Natural killer cell (primary cell): Measurements from ENCODE around the gene C2orf74. TPM values are rescaled to one million over a fixed set of nuclear protein-coding genes. Genes with fewer than 3 reads are reported as not detected.
A peak's percentile ranks its signal among the peaks of the same experiment; 100 is the strongest.

ENCODE experiments used
- ATAC-seq, 3 donors: fragments of 150-1000 bp in 2 of 3; fragments of 200-7000 bp in 1 of 3; cut with Tn5 transposase; 1 replicate in 1 of 3; 2 replicates in 2 of 3; pipeline ENCODE4 v1.10.0; 2021; ENCODE audit warnings: mild to moderate bottlenecking in 2 of 3, moderate library complexity in 2 of 3
- DNase-seq, 2 donors: peaks; one replicate each; pipeline versions ENCODE4 v3.0.0 to v3.0.0-alpha.2; 2013 to 2021; ENCODE audit warnings: mixed read lengths in 1 of 2
- H3K27ac ChIP-seq: one replicate; pipeline ENCODE4 v1.5.1; 2013; ENCODE audit warnings: mild to moderate bottlenecking, low read length
- H3K27me3 ChIP-seq: one replicate; pipeline ENCODE4 v1.6.1; 2013; ENCODE audit warnings: low read length; ENCODE audit not compliant: control insufficient read depth, insufficient read depth
- H3K36me3 ChIP-seq: one replicate; pipeline ENCODE4 v1.6.1; 2013; ENCODE audit warnings: low read length; ENCODE audit not compliant: control insufficient read depth, insufficient read depth
- H3K4me1 ChIP-seq: one replicate; pipeline ENCODE4 v1.6.1; 2013; ENCODE audit warnings: low read length; ENCODE audit not compliant: control insufficient read depth, insufficient read depth
- H3K4me3 ChIP-seq: one replicate; pipeline ENCODE4 v1.5.1; 2013; ENCODE audit warnings: low read length
- H3K9me3 ChIP-seq: one replicate; pipeline ENCODE4 v1.6.1; 2013; ENCODE audit warnings: low read length; ENCODE audit not compliant: control insufficient read depth, insufficient read depth
- H3K27ac Mint-ChIP-seq, 2 donors: one replicate each; pipeline ENCODE4 v1.8.0; 2022; ENCODE audit warnings: mild to moderate bottlenecking in 2 of 2, mixed read lengths in 2 of 2, moderate library complexity in 1 of 2
- H3K27me3 Mint-ChIP-seq, 2 donors: one replicate each; pipeline ENCODE4 v1.8.0; 2022; ENCODE audit warnings: low read depth in 2 of 2, mixed read lengths in 2 of 2
- H3K36me3 Mint-ChIP-seq: one replicate; pipeline ENCODE4 v1.8.0; 2022; ENCODE audit warnings: mixed read lengths
- H3K4me1 Mint-ChIP-seq, 2 donors: one replicate each; pipeline ENCODE4 v1.8.0; 2022; ENCODE audit warnings: mixed read lengths in 2 of 2
- H3K4me3 Mint-ChIP-seq: one replicate; pipeline ENCODE4 v1.8.0; 2022; ENCODE audit warnings: mild to moderate bottlenecking, moderate library complexity, mixed read lengths
- H3K9me3 Mint-ChIP-seq, 2 donors: one replicate each; pipeline ENCODE4 v1.8.0; 2022; ENCODE audit warnings: mixed read lengths in 2 of 2
- CTCF ChIP-seq: fragments of 200-600 bp; IDR thresholded peaks from one replicate; pipeline ENCODE4 v1.8.0; 2022; ENCODE audit warnings: antibody characterized with exemption
- WGBS: methylation state at CpG from one replicate; pipeline ENCODE4 v1.1.7; 2013; ENCODE audit warnings: missing lambda C conversion rate; ENCODE audit not compliant: insufficient coverage; 5-methylcytosine and 5-hydroxymethylcytosine counted together
- intact Hi-C: fragments of 100-400 bp; cut with micrococcal nuclease; formaldehyde crosslinking; loops from one replicate; pipeline ENCODE4 v1.14.2; 2022
- total RNA-seq, 4 donors: library from RNA; stranded (reverse); fragments of 120-200 nt in 1 of 4; gene quantifications; one replicate each; pipeline versions ENCODE4 v1.2.3 to v1.2.4, GENCODE V29; 2013 to 2022

Gene C2orf74
- total RNA-seq, 3 donors from 2014 or later (not counting 1 experiment from before 2014, with no cell fraction given) = 5.7 to 6.1 (median 6.0) TPM

GRCh38 chr2:61181382-61182058, 19.5 kb downstream of the C2orf74 start:
- DNase-seq = no peak
- no peaks in the 10 kb centered on the region for H3K9me3 ChIP-seq
- no peak for TF ChIP-seq CTCF
- 82% methylated on average over 10 of the region's 10 CpGs for WGBS
- peaks cover 39% of the 10 kb centered on the region for H3K4me1 ChIP-seq
- peak overlapping the region; percentile 61 to 97 for H3K27ac Mint-ChIP-seq
- H3K9me3 Mint-ChIP-seq = no peaks in the 10 kb centered on the region
- no peaks in the 10 kb centered on the region for H3K27me3 Mint-ChIP-seq
- no peak for ATAC-seq
- H3K27ac ChIP-seq = no peak overlapping the region
- peaks cover 76 to 82% of the 10 kb centered on the region in 2 donors for H3K4me1 Mint-ChIP-seq
- H3K36me3 Mint-ChIP-seq = peaks cover 33% of the 10 kb centered on the region
- H3K36me3 ChIP-seq = peaks cover 63% of the 10 kb centered on the region
- H3K4me3 ChIP-seq = no peak overlapping the region
- no peaks in the 10 kb centered on the region for H3K27me3 ChIP-seq
- H3K4me3 Mint-ChIP-seq = peak overlapping the region; percentile 58
- intact Hi-C loops = no loop called here

- H3K27me3 Mint-ChIP-seq = no peaks in the 10 kb centered on the region
- WGBS = 87% methylated on average over 6 of the region's 6 CpGs
- Histone ChIP-seq H3K4me1 (peaks cover 39% of the 10 kb centered on the region), H3K9me3 (no peaks in the 10 kb centered on the region), H3K36me3 (peaks cover 68% of the 10 kb centered on the region), H3K27me3 (no peaks in the 10 kb centered on the region), H3K27ac (no peak overlapping the region), H3K4me3 (no peak overlapping the region)
- peak overlapping the region; percentile 61 to 97 for H3K27ac Mint-ChIP-seq
- intact Hi-C loops = no loop called here
- peaks cover 38% of the 10 kb centered on the region for H3K36me3 Mint-ChIP-seq
- H3K4me1 Mint-ChIP-seq = peaks cover 75 to 81% of the 10 kb centered on the region in 2 donors
- TF ChIP-seq CTCF = no peak
- ATAC-seq = no peak
- DNase-seq = no peak
- no peak overlapping the region for H3K4me3 Mint-ChIP-seq
- H3K9me3 Mint-ChIP-seq = no peaks in the 10 kb centered on the region
Observed at GRCh38 chr2:61182059-61182383, 20.0 kb downstream of the C2orf74 start.

GRCh38 chr2:61183795-61184194, 21.8 kb downstream of the C2orf74 start:
- Mint-ChIP-seq H3K4me3 (no peak overlapping the region), H3K36me3 (peaks cover 52% of the 10 kb centered on the region), H3K27ac (peak overlapping the region; percentile 1 to 80), H3K4me1 (peaks cover 68% of the 10 kb centered on the region in 2 donors), H3K9me3 (no peaks in the 10 kb centered on the region), H3K27me3 (no peaks in the 10 kb centered on the region)
- no peaks in the 10 kb centered on the region for H3K27me3 ChIP-seq
- 98% methylated on average over 3 of the region's 3 CpGs for WGBS
- no peak for ATAC-seq
- H3K36me3 ChIP-seq = peaks cover 86% of the 10 kb centered on the region
- no peak for DNase-seq
- H3K27ac ChIP-seq = no peak overlapping the region
- H3K9me3 ChIP-seq = no peaks in the 10 kb centered on the region
- peaks cover 27% of the 10 kb centered on the region for H3K4me1 ChIP-seq
- H3K4me3 ChIP-seq = no peak overlapping the region
- intact Hi-C loops = no loop called here
- no peak for TF ChIP-seq CTCF

- peaks cover 53% of the 10 kb centered on the region for H3K36me3 Mint-ChIP-seq
- intact Hi-C loops = no loop called here
- Histone ChIP-seq H3K9me3 (no peaks in the 10 kb centered on the region), H3K27me3 (no peaks in the 10 kb centered on the region), H3K4me3 (no peak overlapping the region), H3K36me3 (peaks cover 90% of the 10 kb centered on the region), H3K4me1 (peaks cover 22% of the 10 kb centered on the region), H3K27ac (no peak overlapping the region)
- peaks cover 63 to 64% of the 10 kb centered on the region in 2 donors for H3K4me1 Mint-ChIP-seq
- H3K4me3 Mint-ChIP-seq = no peak overlapping the region
- H3K27me3 Mint-ChIP-seq = no peaks in the 10 kb centered on the region
- no peaks in the 10 kb centered on the region for H3K9me3 Mint-ChIP-seq
- DNase-seq = no peak
- peak overlapping the region; percentile 57 to 80 for H3K27ac Mint-ChIP-seq
- 97% methylated on average over 3 of the region's 3 CpGs for WGBS
- TF ChIP-seq CTCF = no peak
- no peak for ATAC-seq
Observed at GRCh38 chr2:61184263-61184662, 22.3 kb downstream of the C2orf74 start.
